K562 (cell line): ENCODE results near the gene LEO1. TPM values are rescaled to one million over a fixed set of nuclear protein-coding genes. Genes with fewer than 3 reads are reported as not detected.

Source experiments
- C11orf30 ChIP-seq: fragments of 450-650 bp; IDR thresholded peaks from 2 replicates; pipeline ENCODE4 v1.6.1; 2016; ENCODE audit warnings: low read depth, mild to moderate bottlenecking
- CBFB ChIP-seq: sonication (generic); formaldehyde crosslinking; IDR thresholded peaks from 2 replicates; pipeline ENCODE4 v1.4.0; 2020; ENCODE audit warnings: mild to moderate bottlenecking, missing genetic modification reagents
- HMGN3 ChIP-seq: IDR thresholded peaks from 2 replicates; pipeline ENCODE4 v1.6.1; 2011; ENCODE audit warnings: borderline replicate concordance, low read depth, mild to moderate bottlenecking, mixed read lengths, low read length; ENCODE audit not compliant: insufficient read length; ENCODE audit errors: extremely low read depth
- JUND ChIP-seq, 2 experiments: IDR thresholded peaks; 2 replicates in 1 of 2; 3 replicates in 1 of 2; pipeline ENCODE4 v1.6.1; 2011; ENCODE audit warnings: borderline replicate concordance in 2 of 2, low read depth in 2 of 2, low read length in 2 of 2, improper control_type of control experiment in 1 of 2, missing biosample characterization in 1 of 2, missing genetic modification characterization in 1 of 2, missing genetic modification reagents in 1 of 2
- ZNF644 ChIP-seq: fragments of 200-800 bp; sonication (Bioruptor generic); IDR thresholded peaks from 2 replicates; pipeline ENCODE4 v1.6.1; 2016; ENCODE audit warnings: low read depth, missing genetic modification characterization, missing compliant biosample characterization
- polyA plus RNA-seq, 8 experiments: library from polyadenylated mRNA; depleted of rRNA in 4 of 8; stranded (reverse) in 5 of 8; unstranded in 3 of 8; fragments of >200 nt; fragmentation: Nextera tagmentation in 2 of 8; fragmentation: Illumina TruSeq in 1 of 8; extraction: Ambion mirVana in 2 of 8; extraction: Trizol in 1 of 8; gene quantifications; 2 replicates each; pipeline versions ENCODE4 v1.2.1 to v1.2.3, GENCODE V29; 2011 to 2014; ENCODE audit warnings: inconsistent platforms in 1 of 8, missing spikeins in 1 of 8
- total RNA-seq, 7 experiments: library from RNA; depleted of rRNA in 6 of 7; stranded (reverse); fragments of >200 nt in 6 of 7; fragmentation: Illumina TruSeq in 2 of 7; extraction: Trizol in 2 of 7; gene quantifications; 2 replicates each; pipeline versions ENCODE4 v1.2.1 to v1.2.3, GENCODE V29; 2011 to 2021; ENCODE audit warnings: low replicate concordance in 1 of 7
- TF ChIP-seq, protein P1 (sequence below): fragments of 450-650 bp; IDR thresholded peaks from 2 replicates; pipeline ENCODE4 v1.7.0; 2016; ENCODE audit warnings: borderline replicate concordance
- TF ChIP-seq, protein P2 (sequence below): fragments of 450-650 bp; IDR thresholded peaks from 2 replicates; pipeline ENCODE4 v1.6.1; 2017; ENCODE audit warnings: antibody characterized with exemption, mild to moderate bottlenecking
- TF ChIP-seq, protein P3 (sequence below): sonication (generic); formaldehyde crosslinking; IDR thresholded peaks from 2 replicates; pipeline ENCODE4 v1.8.0; 2022; ENCODE audit warnings: mild to moderate bottlenecking, missing genetic modification reagents
- TF ChIP-seq, protein P4 (sequence below), 2 experiments: fragments of 450-650 bp; IDR thresholded peaks; 2 replicates each; pipeline ENCODE4 v1.6.1; 2018; ENCODE audit warnings: mild to moderate bottlenecking in 2 of 2, low read depth in 1 of 2; ENCODE audit not compliant: partially characterized antibody in 2 of 2

The LEO1 gene
- total and polyA plus RNA-seq, 9 of the 15 experiments (the other 6 are each of a cell fraction or from before 2014, with no cell fraction given) = 8.4 to 48.3 (median 37.9) TPM

DNA sequence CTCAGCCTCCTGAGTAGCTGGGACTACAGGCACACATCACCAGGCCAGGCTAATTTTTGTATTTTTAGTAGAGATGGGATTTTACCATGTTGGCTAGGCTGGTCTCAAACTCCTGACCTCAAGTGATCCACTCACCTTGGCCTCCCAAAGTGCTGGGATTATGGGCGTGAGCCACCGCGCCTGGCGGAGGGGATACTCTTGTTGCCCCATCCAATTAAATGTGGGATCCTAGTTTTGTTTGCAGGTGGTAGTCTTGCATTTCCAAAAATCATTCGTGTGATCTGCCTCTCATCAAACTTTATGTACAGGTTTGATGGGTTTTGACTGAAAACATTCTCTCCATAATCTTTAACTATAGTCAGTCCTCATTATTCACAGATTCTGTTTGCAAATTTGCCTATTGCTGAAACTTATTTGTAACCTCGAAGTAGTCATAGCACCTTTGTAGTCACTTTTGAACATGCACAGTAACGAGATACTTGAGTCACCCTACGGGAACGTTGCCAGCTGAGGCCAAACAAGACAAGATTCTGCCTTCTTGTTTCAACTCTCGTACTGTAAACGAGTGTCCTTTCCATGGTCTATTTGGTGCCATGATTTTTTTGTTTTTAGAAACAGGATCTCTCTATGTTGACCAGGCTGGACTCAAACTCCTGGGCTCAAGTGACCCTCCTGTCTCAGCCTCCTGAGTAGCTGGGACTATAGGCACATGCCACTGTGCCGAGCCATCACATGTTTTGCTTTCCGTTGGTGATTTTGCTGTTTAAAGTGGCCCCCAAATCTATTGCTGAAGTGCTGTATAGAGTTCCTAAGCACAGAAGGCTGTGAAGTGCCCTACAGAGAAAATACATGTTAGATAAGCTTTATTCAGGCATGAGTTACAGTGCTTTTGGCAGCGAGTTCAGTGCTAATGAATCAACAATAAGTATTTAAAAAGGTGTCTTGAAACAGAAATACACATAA is 39.3 kb upstream of the LEO1 start (continued):
- TF ChIP-seq, protein P1, sequence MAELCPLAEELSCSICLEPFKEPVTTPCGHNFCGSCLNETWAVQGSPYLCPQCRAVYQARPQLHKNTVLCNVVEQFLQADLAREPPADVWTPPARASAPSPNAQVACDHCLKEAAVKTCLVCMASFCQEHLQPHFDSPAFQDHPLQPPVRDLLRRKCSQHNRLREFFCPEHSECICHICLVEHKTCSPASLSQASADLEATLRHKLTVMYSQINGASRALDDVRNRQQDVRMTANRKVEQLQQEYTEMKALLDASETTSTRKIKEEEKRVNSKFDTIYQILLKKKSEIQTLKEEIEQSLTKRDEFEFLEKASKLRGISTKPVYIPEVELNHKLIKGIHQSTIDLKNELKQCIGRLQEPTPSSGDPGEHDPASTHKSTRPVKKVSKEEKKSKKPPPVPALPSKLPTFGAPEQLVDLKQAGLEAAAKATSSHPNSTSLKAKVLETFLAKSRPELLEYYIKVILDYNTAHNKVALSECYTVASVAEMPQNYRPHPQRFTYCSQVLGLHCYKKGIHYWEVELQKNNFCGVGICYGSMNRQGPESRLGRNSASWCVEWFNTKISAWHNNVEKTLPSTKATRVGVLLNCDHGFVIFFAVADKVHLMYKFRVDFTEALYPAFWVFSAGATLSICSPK = no peak
- TF ChIP-seq, protein P2, sequence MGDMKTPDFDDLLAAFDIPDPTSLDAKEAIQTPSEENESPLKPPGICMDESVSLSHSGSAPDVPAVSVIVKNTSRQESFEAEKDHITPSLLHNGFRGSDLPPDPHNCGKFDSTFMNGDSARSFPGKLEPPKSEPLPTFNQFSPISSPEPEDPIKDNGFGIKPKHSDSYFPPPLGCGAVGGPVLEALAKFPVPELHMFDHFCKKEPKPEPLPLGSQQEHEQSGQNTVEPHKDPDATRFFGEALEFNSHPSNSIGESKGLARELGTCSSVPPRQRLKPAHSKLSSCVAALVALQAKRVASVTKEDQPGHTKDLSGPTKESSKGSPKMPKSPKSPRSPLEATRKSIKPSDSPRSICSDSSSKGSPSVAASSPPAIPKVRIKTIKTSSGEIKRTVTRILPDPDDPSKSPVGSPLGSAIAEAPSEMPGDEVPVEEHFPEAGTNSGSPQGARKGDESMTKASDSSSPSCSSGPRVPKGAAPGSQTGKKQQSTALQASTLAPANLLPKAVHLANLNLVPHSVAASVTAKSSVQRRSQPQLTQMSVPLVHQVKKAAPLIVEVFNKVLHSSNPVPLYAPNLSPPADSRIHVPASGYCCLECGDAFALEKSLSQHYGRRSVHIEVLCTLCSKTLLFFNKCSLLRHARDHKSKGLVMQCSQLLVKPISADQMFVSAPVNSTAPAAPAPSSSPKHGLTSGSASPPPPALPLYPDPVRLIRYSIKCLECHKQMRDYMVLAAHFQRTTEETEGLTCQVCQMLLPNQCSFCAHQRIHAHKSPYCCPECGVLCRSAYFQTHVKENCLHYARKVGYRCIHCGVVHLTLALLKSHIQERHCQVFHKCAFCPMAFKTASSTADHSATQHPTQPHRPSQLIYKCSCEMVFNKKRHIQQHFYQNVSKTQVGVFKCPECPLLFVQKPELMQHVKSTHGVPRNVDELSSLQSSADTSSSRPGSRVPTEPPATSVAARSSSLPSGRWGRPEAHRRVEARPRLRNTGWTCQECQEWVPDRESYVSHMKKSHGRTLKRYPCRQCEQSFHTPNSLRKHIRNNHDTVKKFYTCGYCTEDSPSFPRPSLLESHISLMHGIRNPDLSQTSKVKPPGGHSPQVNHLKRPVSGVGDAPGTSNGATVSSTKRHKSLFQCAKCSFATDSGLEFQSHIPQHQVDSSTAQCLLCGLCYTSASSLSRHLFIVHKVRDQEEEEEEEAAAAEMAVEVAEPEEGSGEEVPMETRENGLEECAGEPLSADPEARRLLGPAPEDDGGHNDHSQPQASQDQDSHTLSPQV = peak; percentile 92
- TF ChIP-seq JUND (IDR thresholded peaks at IDR 0.05; ENCODE audit: borderline replicate concordance, low read depth, low read length) = peak; percentile 60; the same call in 1 of the 2 replicates
- TF ChIP-seq JUND (tag; IDR thresholded peaks at IDR 0.05; ENCODE audit: borderline replicate concordance, low read depth, low read length) = peak; percentile 44; the same call in 2 of the 3 replicates
- TF ChIP-seq ZNF644 (tag) = peak; percentile 45; the same call in 1 of the 2 replicates
- peak; percentile 25; the same call in 1 of the 2 replicates for TF ChIP-seq C11orf30
- TF ChIP-seq HMGN3 = no peak
- TF ChIP-seq, protein P3, sequence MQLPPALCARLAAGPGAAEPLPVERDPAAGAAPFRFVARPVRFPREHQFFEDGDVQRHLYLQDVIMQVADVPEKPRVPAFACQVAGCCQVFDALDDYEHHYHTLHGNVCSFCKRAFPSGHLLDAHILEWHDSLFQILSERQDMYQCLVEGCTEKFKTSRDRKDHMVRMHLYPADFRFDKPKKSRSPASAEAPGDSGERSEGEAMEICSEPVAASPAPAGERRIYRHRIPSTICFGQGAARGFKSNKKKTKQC (CRISPR knock-in tag) = no peak
- no peak for TF ChIP-seq CBFB (CRISPR knock-in tag)
- TF ChIP-seq, protein P4, sequence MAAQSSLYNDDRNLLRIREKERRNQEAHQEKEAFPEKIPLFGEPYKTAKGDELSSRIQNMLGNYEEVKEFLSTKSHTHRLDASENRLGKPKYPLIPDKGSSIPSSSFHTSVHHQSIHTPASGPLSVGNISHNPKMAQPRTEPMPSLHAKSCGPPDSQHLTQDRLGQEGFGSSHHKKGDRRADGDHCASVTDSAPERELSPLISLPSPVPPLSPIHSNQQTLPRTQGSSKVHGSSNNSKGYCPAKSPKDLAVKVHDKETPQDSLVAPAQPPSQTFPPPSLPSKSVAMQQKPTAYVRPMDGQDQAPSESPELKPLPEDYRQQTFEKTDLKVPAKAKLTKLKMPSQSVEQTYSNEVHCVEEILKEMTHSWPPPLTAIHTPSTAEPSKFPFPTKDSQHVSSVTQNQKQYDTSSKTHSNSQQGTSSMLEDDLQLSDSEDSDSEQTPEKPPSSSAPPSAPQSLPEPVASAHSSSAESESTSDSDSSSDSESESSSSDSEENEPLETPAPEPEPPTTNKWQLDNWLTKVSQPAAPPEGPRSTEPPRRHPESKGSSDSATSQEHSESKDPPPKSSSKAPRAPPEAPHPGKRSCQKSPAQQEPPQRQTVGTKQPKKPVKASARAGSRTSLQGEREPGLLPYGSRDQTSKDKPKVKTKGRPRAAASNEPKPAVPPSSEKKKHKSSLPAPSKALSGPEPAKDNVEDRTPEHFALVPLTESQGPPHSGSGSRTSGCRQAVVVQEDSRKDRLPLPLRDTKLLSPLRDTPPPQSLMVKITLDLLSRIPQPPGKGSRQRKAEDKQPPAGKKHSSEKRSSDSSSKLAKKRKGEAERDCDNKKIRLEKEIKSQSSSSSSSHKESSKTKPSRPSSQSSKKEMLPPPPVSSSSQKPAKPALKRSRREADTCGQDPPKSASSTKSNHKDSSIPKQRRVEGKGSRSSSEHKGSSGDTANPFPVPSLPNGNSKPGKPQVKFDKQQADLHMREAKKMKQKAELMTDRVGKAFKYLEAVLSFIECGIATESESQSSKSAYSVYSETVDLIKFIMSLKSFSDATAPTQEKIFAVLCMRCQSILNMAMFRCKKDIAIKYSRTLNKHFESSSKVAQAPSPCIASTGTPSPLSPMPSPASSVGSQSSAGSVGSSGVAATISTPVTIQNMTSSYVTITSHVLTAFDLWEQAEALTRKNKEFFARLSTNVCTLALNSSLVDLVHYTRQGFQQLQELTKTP (IDR thresholded peaks at IDR 0.05; ENCODE audit: low read depth in 1 of 2, partially characterized antibody in 2 of 2) = no peak
